ENCODE data around the gene PEX10.
A peak's percentile ranks its signal among the peaks of the same experiment; 100 is the strongest.
"Not testable (repeated sequence)": the region's sequence is repeated elsewhere in the genome, so short reads cannot be mapped to it uniquely, and the experiment has no call there.

PEX10 gene

GRCh38 chr1:2412395-2412772, at the start of gene PEX10:
PEX10 (minus strand) TSS chr1:2412564; CDS start chr1:2412502, 62 bp downstream.
- DNase-seq: peak; percentile 80

GRCh38 chr1:2460996-2461751, 48.8 kb upstream of the PEX10 start:
- DNase-seq: no peak

- DNase-seq: no peak
Observed at GRCh38 chr1:2460203-2460602, 47.8 kb upstream of the PEX10 start.

- no peak for DNase-seq
Observed at GRCh38 chr1:2459757-2460156, 47.4 kb upstream of the PEX10 start.

GRCh38 chr1:2459102-2459753, 46.9 kb upstream of the PEX10 start:
- not testable (repeated sequence) for DNase-seq

GRCh38 chr1:2458687-2459086, 46.3 kb upstream of the PEX10 start:
- no peak for DNase-seq

GRCh38 chr1:2457444-2457843, 45.1 kb upstream of the PEX10 start:
- no peak for DNase-seq

- DNase-seq: no peak
Observed at GRCh38 chr1:2455757-2456156, 43.4 kb upstream of the PEX10 start.

GRCh38 chr1:2454227-2454626, 41.9 kb upstream of the PEX10 start:
- DNase-seq: no peak

GRCh38 chr1:2452932-2453315, 40.6 kb upstream of the PEX10 start:
- no peak for DNase-seq

- no peak for DNase-seq
Observed at GRCh38 chr1:2452201-2452931, 40.0 kb upstream of the PEX10 start.

- no peak for DNase-seq
Observed at GRCh38 chr1:2451741-2452140, 39.4 kb upstream of the PEX10 start.

- DNase-seq: no peak
Observed at GRCh38 chr1:2449636-2450454, 37.5 kb upstream of the PEX10 start.

GRCh38 chr1:2448098-2448445, 35.7 kb upstream of the PEX10 start:
- no peak for DNase-seq

- no peak for DNase-seq
Observed at GRCh38 chr1:2447276-2448097, 35.1 kb upstream of the PEX10 start.

- no peak for DNase-seq
Observed at GRCh38 chr1:2446861-2447260, 34.5 kb upstream of the PEX10 start.

GRCh38 chr1:2446394-2446793, 34.0 kb upstream of the PEX10 start:
- DNase-seq: no peak

- DNase-seq: no peak
Observed at GRCh38 chr1:2445823-2446215, 33.5 kb upstream of the PEX10 start.

GRCh38 chr1:2445162-2445822, 32.9 kb upstream of the PEX10 start:
- no peak for DNase-seq

- no peak for DNase-seq
Observed at GRCh38 chr1:2444138-2444591, 31.8 kb upstream of the PEX10 start.

- no peak for DNase-seq
Observed at GRCh38 chr1:2443277-2444137, 31.1 kb upstream of the PEX10 start.

Measured in NCI-H187 treated with DMSO at 0.1 percent for 48 hours (cell line).